IPS DF 6.9 (cell line): ENCODE results near the gene TUBA3C.

Experiments used
- DNase-seq: peaks from one replicate; pipeline ENCODE4 v3.0.0-alpha.2; 2013; ENCODE audit warnings: low read depth, low spot score
- H3K27ac ChIP-seq: one replicate; pipeline ENCODE4 v1.5.1; 2013; ENCODE audit warnings: low read length, control low read depth
- H3K27me3 ChIP-seq: 2 replicates; pipeline ENCODE4 v1.6.1; 2013; ENCODE audit warnings: mild to moderate bottlenecking, low read length; ENCODE audit not compliant: control insufficient read depth, insufficient read depth
- H3K36me3 ChIP-seq: 2 replicates; pipeline ENCODE4 v1.6.1; 2013; ENCODE audit warnings: low read length; ENCODE audit not compliant: control insufficient read depth, insufficient read depth
- H3K4me1 ChIP-seq: 2 replicates; pipeline ENCODE4 v1.6.1; 2013; ENCODE audit warnings: low read length; ENCODE audit not compliant: control insufficient read depth, insufficient read depth
- H3K4me3 ChIP-seq: 2 replicates; pipeline ENCODE4 v1.5.1; 2013; ENCODE audit warnings: mild to moderate bottlenecking, low read length
- H3K9me3 ChIP-seq: 2 replicates; pipeline ENCODE4 v1.6.1; 2013; ENCODE audit warnings: low read length, inconsistent platforms; ENCODE audit not compliant: control insufficient read depth, insufficient read depth
- WGBS: extraction: QIAGEN DNeasy Blood & Tissue Kit; methylation state at CpG from one replicate; pipeline ENCODE4 v1.1.7; 2013; ENCODE audit warnings: mixed read lengths, missing lambda C conversion rate; ENCODE audit not compliant: insufficient read length, insufficient coverage; 5-methylcytosine and 5-hydroxymethylcytosine counted together

The TUBA3C gene

GRCh38 chr13:19152403-19152802, 29.2 kb downstream of the TUBA3C start:
- H3K4me1 ChIP-seq: no peaks in the 10 kb centered on the region
- no peak for DNase-seq
- no peak overlapping the region for H3K27ac ChIP-seq
- no peaks in the 10 kb centered on the region for H3K27me3 ChIP-seq
- no CpG with 5 or more reads among the region's 5 CpGs for WGBS
- no peak overlapping the region for H3K4me3 ChIP-seq
- H3K36me3 ChIP-seq: no peaks in the 10 kb centered on the region; the same call in 1 of the 2 replicates
- H3K9me3 ChIP-seq: peaks cover 37% of the 10 kb centered on the region

GRCh38 chr13:19151581-19152263, 29.9 kb downstream of the TUBA3C start:
- H3K9me3 ChIP-seq: peaks cover 39% of the 10 kb centered on the region

GRCh38 chr13:19150712-19151228, 30.9 kb downstream of the TUBA3C start:
- Histone ChIP-seq H3K9me3 (peaks cover 38% of the 10 kb centered on the region), H3K4me1 (no peaks in the 10 kb centered on the region), H3K27ac (no peak overlapping the region), H3K36me3 (no peaks in the 10 kb centered on the region; the same call in 1 of the 2 replicates), H3K4me3 (no peak overlapping the region), H3K27me3 (no peaks in the 10 kb centered on the region)
- WGBS: no CpG with 5 or more reads among the region's 8 CpGs
- DNase-seq: no peak

More at GRCh38 chr13:19151581-19152263, 29.9 kb downstream of the TUBA3C start:
- Histone ChIP-seq H3K27ac (no peak overlapping the region), H3K27me3 (no peaks in the 10 kb centered on the region), H3K4me3 (no peak overlapping the region), H3K36me3 (no peaks in the 10 kb centered on the region; the same call in 1 of the 2 replicates), H3K4me1 (no peaks in the 10 kb centered on the region)
- no CpG with 5 or more reads among the region's 14 CpGs for WGBS
- DNase-seq: no peak

- no peak for DNase-seq
- Histone ChIP-seq H3K4me3 (no peak overlapping the region), H3K27ac (no peak overlapping the region), H3K36me3 (no peaks in the 10 kb centered on the region; the same call in 1 of the 2 replicates), H3K4me1 (no peaks in the 10 kb centered on the region), H3K27me3 (no peaks in the 10 kb centered on the region), H3K9me3 (peaks cover 35% of the 10 kb centered on the region)
- no CpG with 5 or more reads among the region's 10 CpGs for WGBS
These were observed 31.4 kb downstream of the TUBA3C start for GRCh38 chr13:19150226-19150625.

GRCh38 chr13:19148561-19148960, 33.1 kb downstream of the TUBA3C start:
- Histone ChIP-seq H3K9me3 (peaks cover 23% of the 10 kb centered on the region; the same call in 1 of the 2 replicates), H3K4me3 (no peak overlapping the region), H3K27me3 (no peaks in the 10 kb centered on the region), H3K4me1 (no peaks in the 10 kb centered on the region), H3K36me3 (no peaks in the 10 kb centered on the region), H3K27ac (no peak overlapping the region)
- no peak for DNase-seq
